Measurements from ENCODE around the gene DGCR8. TPM values are rescaled to one million over a fixed set of nuclear protein-coding genes. Genes with fewer than 3 reads are reported as not detected.

DGCR8 gene
- total and polyA plus RNA-seq, 12 donors, result 8.3 to 26.3 (median 14.0) TPM

- DNase-seq (no peak), ATAC-seq (peak in 1 of 8 donors; percentile 31)
- Histone ChIP-seq H3K36me3 (peaks cover 0 to 99% (median 44%) of the 10 kb centered on the region in 9 donors), H3K27me3 (no peaks in the 10 kb centered on the region), H3K27ac (no peak overlapping the region), H3K4me1 (peaks cover 0 to 4% (median 0%) of the 10 kb centered on the region in 9 donors), H3K4me3 (no peak overlapping the region), H3K9me3 (peaks cover 0 to 6% (median under 1%) of the 10 kb centered on the region in 11 donors)
- intact Hi-C loops (cut with DNase I), result no loop called here
- TF ChIP-seq CTCF (IDR thresholded peaks at IDR 0.05), result no peak
- WGBS, 2 donors, result 86 to 88% methylated on average over 8 of the region's 8 CpGs
Observed at GRCh38 chr22:20101638-20102037, 21.6 kb downstream of the DGCR8 start.

- intact Hi-C loops (cut with DNase I), result no loop called here
- DNase-seq, result no peak
- Histone ChIP-seq H3K9me3 (no peaks in the 10 kb centered on the region), H3K4me1 (peaks cover 0 to 4% (median 0%) of the 10 kb centered on the region in 9 donors), H3K27me3 (no peaks in the 10 kb centered on the region), H3K4me3 (no peak overlapping the region), H3K36me3 (peaks cover 1 to 99% (median 45%) of the 10 kb centered on the region in 9 donors), H3K27ac (no peak overlapping the region)
- 91 to 94% methylated on average over 12 of the region's 12 CpGs for WGBS, 2 donors
- ATAC-seq, result no peak
- TF ChIP-seq CTCF (IDR thresholded peaks at IDR 0.05), result no peak
Observed at GRCh38 chr22:20102203-20102780, 22.3 kb downstream of the DGCR8 start.

DNA sequence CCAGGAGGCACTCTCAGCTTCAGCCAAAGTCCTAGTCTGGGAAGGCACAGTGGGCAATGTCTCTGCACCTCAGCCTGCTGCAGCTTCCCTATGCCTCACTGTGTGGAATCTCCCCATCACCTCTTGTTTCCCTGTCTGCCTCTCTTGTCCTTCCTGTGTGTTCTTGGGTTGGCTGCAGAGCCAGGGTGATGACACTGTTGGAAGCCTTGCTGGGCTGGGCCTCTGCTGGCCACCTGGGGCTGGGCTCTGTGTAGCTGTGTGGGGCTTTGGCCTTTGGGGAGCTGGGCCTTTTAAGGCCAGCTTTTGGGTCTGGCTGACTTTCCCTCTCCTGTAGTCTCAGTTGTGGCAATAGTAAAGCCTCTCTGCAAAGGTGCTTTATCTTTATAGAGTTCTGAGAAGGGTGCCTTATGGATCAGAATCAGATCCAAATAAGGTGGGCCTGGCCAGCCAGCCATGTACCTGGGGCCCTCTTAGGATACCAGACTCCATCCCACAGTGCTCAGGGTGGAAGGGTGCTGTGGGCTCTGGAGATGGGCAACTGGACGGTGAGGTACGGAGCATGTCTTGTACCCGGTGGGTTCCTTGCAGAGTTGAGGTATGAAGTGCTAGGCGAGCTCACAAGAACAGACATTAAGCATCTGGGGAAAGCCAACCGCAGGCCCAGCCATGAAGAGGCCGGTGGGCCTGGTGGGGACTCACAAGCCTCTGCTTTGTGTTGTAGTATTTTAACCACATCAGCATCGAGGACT lies 25.6 kb downstream of the DGCR8 start:
- no peak for TF ChIP-seq CTCF (IDR thresholded peaks at IDR 0.05)
- H3K4me3 ChIP-seq, result no peak overlapping the region
- DNase-seq, result no peak
- no peak overlapping the region for H3K27ac ChIP-seq
- 94 to 96% methylated on average over 7 of the region's 7 CpGs for WGBS, 2 donors
- H3K9me3 ChIP-seq, result no peaks in the 10 kb centered on the region
- no peaks in the 10 kb centered on the region for H3K4me1 ChIP-seq
- H3K36me3 ChIP-seq, result peaks cover 14 to 99% (median 50%) of the 10 kb centered on the region in 9 donors
- intact Hi-C loops (cut with DNase I), result no loop called here
- no peak for ATAC-seq
- H3K27me3 ChIP-seq, result no peaks in the 10 kb centered on the region

GRCh38 chr22:20106205-20106848 lies 26.3 kb downstream of the DGCR8 start:
- ATAC-seq (no peak), DNase-seq (no peak)
- no peaks in the 10 kb centered on the region for H3K9me3 ChIP-seq
- H3K27ac ChIP-seq, result no peak overlapping the region
- 87 to 88% methylated on average over 20 of the region's 20 CpGs for WGBS, 2 donors
- TF ChIP-seq CTCF (IDR thresholded peaks at IDR 0.05), result no peak
- H3K36me3 ChIP-seq, result peaks cover 14 to 98% (median 50%) of the 10 kb centered on the region in 9 donors
- H3K4me3 ChIP-seq, result no peak overlapping the region
- peaks cover 0 to under 1% (median 0%) of the 10 kb centered on the region in 9 donors for H3K4me1 ChIP-seq
- intact Hi-C loops (cut with DNase I), result no loop called here
- H3K27me3 ChIP-seq, result no peaks in the 10 kb centered on the region

Measured in heart right ventricle (tissue), 16 donors.